NCI-H510A treated with DMSO at 0.1 percent for 48 hours (cell line): Measurements from ENCODE around the gene EXOC3L2.
A peak's percentile ranks its signal among the peaks of the same experiment; 100 is the strongest.
"Not testable (repeated sequence)": the region's sequence is repeated elsewhere in the genome, so short reads cannot be mapped to it uniquely, and the experiment has no call there.

Experiments
- DNase-seq: peaks from one replicate; lab custom pipeline; 2025; lab: John Stamatoyannopoulos, UW

EXOC3L2 gene

GRCh38 chr19:45245334-45245787 lies at the start of gene EXOC3L2:
Gene EXOC3L2 (minus strand): TSS chr19:45245407. CDS start chr19:45239045, 6,362 bp downstream.
- no peak for DNase-seq

- no peak for DNase-seq
Observed at GRCh38 chr19:45294291-45295029, 49.3 kb upstream of the EXOC3L2 start.

- DNase-seq: no peak
Observed at GRCh38 chr19:45293682-45294081, 48.5 kb upstream of the EXOC3L2 start.

- no peak for DNase-seq
Observed at GRCh38 chr19:45291834-45292233, 46.6 kb upstream of the EXOC3L2 start.

GRCh38 chr19:45290381-45290931 lies 45.2 kb upstream of the EXOC3L2 start:
- DNase-seq: no peak

- no peak for DNase-seq
Observed at GRCh38 chr19:45283443-45284033, 38.3 kb upstream of the EXOC3L2 start.

- no peak for DNase-seq
Observed at GRCh38 chr19:45280471-45280961, 35.3 kb upstream of the EXOC3L2 start.

GRCh38 chr19:45279587-45280192 lies 34.5 kb upstream of the EXOC3L2 start:
- DNase-seq: no peak

GRCh38 chr19:45278087-45278486 lies 32.9 kb upstream of the EXOC3L2 start:
- DNase-seq: no peak

- DNase-seq: peak; percentile 43
Observed at GRCh38 chr19:45276284-45276687, 31.1 kb upstream of the EXOC3L2 start.

GRCh38 chr19:45275370-45275971 lies 30.3 kb upstream of the EXOC3L2 start:
- DNase-seq: peak; percentile 46

- DNase-seq: no peak
Observed at GRCh38 chr19:45273521-45273855, 28.3 kb upstream of the EXOC3L2 start.

GRCh38 chr19:45271735-45272108 lies 26.5 kb upstream of the EXOC3L2 start:
- no peak for DNase-seq

- no peak for DNase-seq
Observed at GRCh38 chr19:45271098-45271734, 26.0 kb upstream of the EXOC3L2 start.

GRCh38 chr19:45269939-45270338 lies 24.7 kb upstream of the EXOC3L2 start:
- DNase-seq: not testable (repeated sequence)

- no peak for DNase-seq
Observed at GRCh38 chr19:45267296-45267695, 22.1 kb upstream of the EXOC3L2 start.

- DNase-seq: no peak
Observed at GRCh38 chr19:45265375-45265774, 20.2 kb upstream of the EXOC3L2 start.

- no peak for DNase-seq
Observed at GRCh38 chr19:45264781-45265317, 19.6 kb upstream of the EXOC3L2 start.

- DNase-seq: no peak
Observed at GRCh38 chr19:45263013-45263412, 17.8 kb upstream of the EXOC3L2 start.

- no peak for DNase-seq
Observed at GRCh38 chr19:45262570-45262969, 17.4 kb upstream of the EXOC3L2 start.

- no peak for DNase-seq
Observed at GRCh38 chr19:45258862-45259261, 13.7 kb upstream of the EXOC3L2 start.

- no peak for DNase-seq
Observed at GRCh38 chr19:45256836-45257235, 11.6 kb upstream of the EXOC3L2 start.
